CD14-positive monocyte (primary cell): ENCODE results near the gene CD24. TPM values are rescaled to one million over a fixed set of nuclear protein-coding genes. Genes with fewer than 3 reads are reported as not detected.

Experiments
- DNase-seq, 3 donors: peaks; one replicate each; pipeline ENCODE4 v3.0.0-alpha.2; 2011 to 2022
- H2AFZ ChIP-seq: 2 replicates; pipeline ENCODE4 v1.6.0; 2012; ENCODE audit warnings: mild to moderate bottlenecking, low read depth, low read length, inconsistent platforms; ENCODE audit not compliant: insufficient read depth, poor library complexity, severe bottlenecking
- H3K27ac ChIP-seq, 2 donors: 1 replicate in 1 of 2; 2 replicates in 1 of 2; pipeline ENCODE4 v1.5.1; 2012 to 2013; ENCODE audit warnings: low read length in 2 of 2, control low read depth in 1 of 2, inconsistent platforms in 1 of 2, low read depth in 1 of 2, mild to moderate bottlenecking in 1 of 2
- H3K27me3 ChIP-seq, 2 donors: one replicate each; pipeline versions ENCODE4 v1.6.0 to v1.6.1; 2011 to 2013; ENCODE audit warnings: low read length in 2 of 2; ENCODE audit not compliant: control insufficient read depth in 2 of 2, insufficient read depth in 2 of 2
- H3K36me3 ChIP-seq, 2 donors: replicated peaks in 1 of 2; 1 replicate in 1 of 2; 2 replicates in 1 of 2; pipeline versions ENCODE4 v1.5.1 to v1.6.1; 2012 to 2013; ENCODE audit warnings: low read length in 2 of 2, control low read depth in 1 of 2, inconsistent platforms in 1 of 2, mild to moderate bottlenecking in 1 of 2; ENCODE audit not compliant: insufficient read depth in 2 of 2, control insufficient read depth in 1 of 2
- H3K4me1 ChIP-seq, 2 donors: 1 replicate in 1 of 2; 2 replicates in 1 of 2; pipeline versions ENCODE4 v1.5.1 to v1.6.1; 2012 to 2013; ENCODE audit warnings: low read length in 2 of 2, control low read depth in 1 of 2, inconsistent platforms in 1 of 2, mild to moderate bottlenecking in 1 of 2, moderate library complexity in 1 of 2; ENCODE audit not compliant: insufficient read depth in 2 of 2, control insufficient read depth in 1 of 2
- H3K4me2 ChIP-seq: replicated peaks from 2 replicates; pipeline ENCODE3; 2012; ENCODE audit warnings: low read length, moderate library complexity, mild to moderate bottlenecking; ENCODE audit not compliant: poor library complexity, severe bottlenecking; ENCODE audit errors: extremely low read depth
- H3K4me3 ChIP-seq, 3 experiments: fragments of 200-600 bp in 1 of 3; sonication (generic) in 1 of 3; replicated peaks in 1 of 3; 1 replicate in 2 of 3; 2 replicates in 1 of 3; pipeline ENCODE4 v1.5.1; 2011 to 2013; ENCODE audit warnings: low read length in 3 of 3, mild to moderate bottlenecking in 3 of 3, control low read depth in 2 of 3, low read depth in 2 of 3, inconsistent platforms in 1 of 3, moderate library complexity in 1 of 3
- H3K79me2 ChIP-seq: 2 replicates; pipeline ENCODE4 v1.6.0; 2012; ENCODE audit warnings: mild to moderate bottlenecking, control low read depth, inconsistent platforms, low read length, moderate library complexity; ENCODE audit not compliant: insufficient read depth
- H3K9ac ChIP-seq: 2 replicates; pipeline ENCODE4 v1.6.0; 2017; ENCODE audit warnings: low read length, mild to moderate bottlenecking; ENCODE audit not compliant: insufficient read depth, poor library complexity, severe bottlenecking
- H3K9me3 ChIP-seq, 2 donors: replicated peaks in 1 of 2; 1 replicate in 1 of 2; 2 replicates in 1 of 2; pipeline versions ENCODE4 v1.5.1 to v1.6.1; 2012 to 2013; ENCODE audit warnings: low read length in 2 of 2, control low read depth in 1 of 2; ENCODE audit not compliant: control insufficient read depth in 1 of 2, insufficient read depth in 1 of 2
- H4K20me1 ChIP-seq: 2 replicates; pipeline ENCODE4 v1.6.0; 2012; ENCODE audit warnings: mild to moderate bottlenecking, low read length, control low read depth, moderate library complexity; ENCODE audit not compliant: insufficient read depth
- H3K27ac Mint-ChIP-seq, 7 donors: one replicate each; pipeline ENCODE4 v1.8.0; 2020; ENCODE audit warnings: mild to moderate bottlenecking in 7 of 7, mixed read lengths in 7 of 7, moderate library complexity in 6 of 7, inconsistent platforms in 2 of 7
- H3K27me3 Mint-ChIP-seq, 3 donors: one replicate each; pipeline ENCODE4 v1.8.0; 2021 to 2022; ENCODE audit warnings: low read depth in 3 of 3, mild to moderate bottlenecking in 3 of 3, mixed read lengths in 3 of 3, moderate library complexity in 3 of 3, inconsistent platforms in 1 of 3
- H3K36me3 Mint-ChIP-seq, 2 donors: one replicate each; pipeline ENCODE4 v1.8.0; 2020; ENCODE audit warnings: mixed read lengths in 2 of 2, inconsistent platforms in 1 of 2, mild to moderate bottlenecking in 1 of 2
- H3K4me1 Mint-ChIP-seq: one replicate; pipeline ENCODE4 v1.8.0; 2020; ENCODE audit warnings: mild to moderate bottlenecking, mixed read lengths
- H3K4me3 Mint-ChIP-seq, 2 donors: one replicate each; pipeline ENCODE4 v1.8.0; 2020; ENCODE audit warnings: mild to moderate bottlenecking in 2 of 2, mixed read lengths in 2 of 2, moderate library complexity in 1 of 2
- H3K9me3 Mint-ChIP-seq, 7 donors: one replicate each; pipeline ENCODE4 v1.8.0; 2020 to 2022; ENCODE audit warnings: mixed read lengths in 7 of 7, mild to moderate bottlenecking in 6 of 7, moderate library complexity in 6 of 7, inconsistent platforms in 2 of 7
- CTCF ChIP-seq: fragments of 200-600 bp; IDR thresholded peaks from one replicate; pipeline ENCODE4 v1.8.0; 2022; ENCODE audit warnings: antibody characterized with exemption, mild to moderate bottlenecking
- WGBS: methylation state at CpG from one replicate; pipeline ENCODE4 v1.1.5; 2013; ENCODE audit warnings: missing lambda C conversion rate; ENCODE audit not compliant: insufficient coverage; 5-methylcytosine and 5-hydroxymethylcytosine counted together
- intact Hi-C, 2 donors: fragments of 100-400 bp; cut with micrococcal nuclease; formaldehyde crosslinking; loops; one replicate each; pipeline versions ENCODE4 v1.15.0 to v1.15.1; 2023
- polyA plus RNA-seq, 3 donors: library from polyadenylated mRNA; depleted of rRNA in 1 of 3; unstranded in 2 of 3; stranded (reverse) in 1 of 3; fragments of 300-500 nt in 2 of 3; fragments of >200 nt in 1 of 3; fragmentation: Illumina TruSeq in 2 of 3; gene quantifications; 1 replicate in 2 of 3; 2 replicates in 1 of 3; pipeline ENCODE4 v1.2.3, GENCODE V29; 2012 to 2021

Gene CD24
- polyA plus RNA-seq, 3 donors = 0.05 to 0.46 (median 0.29) TPM

- intact Hi-C loops = no loop called here
- H3K36me3 ChIP-seq = no peaks in the 10 kb centered on the region
- TF ChIP-seq CTCF = no peak
- no peak overlapping the region for H3K4me3 Mint-ChIP-seq
- peaks cover 4% of the 10 kb centered on the region for H3K4me1 Mint-ChIP-seq
- H3K9ac ChIP-seq = no peak overlapping the region
- peaks cover 4 to 24% (median 15%) of the 10 kb centered on the region in 3 donors for H3K27me3 Mint-ChIP-seq
- peaks cover 0 to 3% (median 0%) of the 10 kb centered on the region in 7 donors for H3K9me3 Mint-ChIP-seq
- DNase-seq = no peak
- peaks cover 0 to 4% of the 10 kb centered on the region in 2 donors for H3K4me1 ChIP-seq
- no peaks in the 10 kb centered on the region for H4K20me1 ChIP-seq
- H3K4me3 ChIP-seq = no peak overlapping the region
- H3K4me2 ChIP-seq = no peak overlapping the region
- no peaks in the 10 kb centered on the region for H3K79me2 ChIP-seq
- no CpG with 5 or more reads among the region's 3 CpGs for WGBS
- no peak overlapping the region for H3K27ac Mint-ChIP-seq
- H2AFZ ChIP-seq = no peak overlapping the region
- H3K27ac ChIP-seq = no peak overlapping the region
- no peaks in the 10 kb centered on the region for H3K9me3 ChIP-seq
- no peaks in the 10 kb centered on the region for H3K27me3 ChIP-seq
- no peaks in the 10 kb centered on the region for H3K36me3 Mint-ChIP-seq
Observed at GRCh38 chr6:106939208-106939607, 35.3 kb downstream of the CD24 start.

- H3K9me3 Mint-ChIP-seq = peaks cover 0 to 3% (median 0%) of the 10 kb centered on the region in 7 donors
- Histone ChIP-seq H3K4me3 (no peak overlapping the region), H3K4me1 (no peaks in the 10 kb centered on the region), H3K79me2 (no peaks in the 10 kb centered on the region), H3K9ac (no peak overlapping the region), H3K4me2 (no peak overlapping the region), H4K20me1 (no peaks in the 10 kb centered on the region), H2AFZ (no peak overlapping the region), H3K36me3 (no peaks in the 10 kb centered on the region), H3K9me3 (no peaks in the 10 kb centered on the region), H3K27me3 (peaks cover 4 to 15% of the 10 kb centered on the region in 2 donors), H3K27ac (no peak overlapping the region)
- WGBS = 19% methylated on average over 3 of the region's 5 CpGs
- no peak overlapping the region for H3K4me3 Mint-ChIP-seq
- no peak for TF ChIP-seq CTCF
- intact Hi-C loops = no loop called here
- H3K27ac Mint-ChIP-seq = no peak overlapping the region
- no peak for DNase-seq
- peaks cover 10 to 14% (median 14%) of the 10 kb centered on the region in 3 donors for H3K27me3 Mint-ChIP-seq
- no peaks in the 10 kb centered on the region for H3K36me3 Mint-ChIP-seq
- no peaks in the 10 kb centered on the region for H3K4me1 Mint-ChIP-seq
Observed at GRCh38 chr6:106927531-106928398, 46.8 kb downstream of the CD24 start.
